ENCODE results near the gene SRGAP2C.
"Not testable (repeated sequence)": the region's sequence is repeated elsewhere in the genome, so short reads cannot be mapped to it uniquely, and the experiment has no call there.

Gene SRGAP2C

DNA sequence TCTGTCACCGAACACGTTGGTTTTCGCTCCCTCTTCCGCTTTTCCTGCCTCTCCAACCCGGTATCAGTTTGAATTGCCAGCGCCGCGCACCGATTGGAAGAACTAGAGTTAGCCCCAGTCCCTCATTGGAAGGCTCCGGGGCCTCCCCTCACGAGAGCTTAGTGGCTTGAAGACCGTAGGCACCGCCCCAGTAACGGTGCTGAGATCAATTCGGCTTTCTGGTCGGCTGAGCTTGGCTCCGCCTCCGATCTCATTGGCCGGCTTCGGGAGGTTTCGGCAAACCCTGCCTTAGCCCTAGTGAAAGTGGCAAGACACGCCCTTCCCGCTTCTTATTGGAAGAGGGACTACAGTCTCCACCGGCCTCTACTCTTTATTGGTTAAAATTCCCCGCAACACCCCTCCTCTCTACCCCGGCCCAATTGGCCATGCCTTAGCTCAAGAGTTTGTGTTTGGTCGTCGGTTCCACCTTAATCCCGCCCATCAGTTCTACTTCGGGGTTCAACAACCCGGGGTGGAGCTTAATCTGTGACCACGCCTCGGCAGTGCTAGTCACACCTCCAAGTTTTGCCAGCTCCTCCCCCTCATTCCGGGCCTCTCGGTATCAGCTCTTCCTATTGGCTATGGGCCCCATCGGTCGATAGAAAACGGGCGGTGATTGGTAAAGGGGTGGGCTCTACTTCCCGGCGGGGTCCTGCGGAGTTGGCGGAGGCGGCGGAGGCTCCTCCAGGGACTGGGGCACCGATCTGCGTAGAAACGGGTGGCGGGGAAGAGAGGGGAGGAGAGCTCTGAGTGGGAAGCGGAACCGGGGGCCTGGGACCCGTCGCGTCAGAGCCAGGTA lies at the start of gene SRGAP2C, which contains the start of gene FAM72B:
TSS of gene SRGAP2C (plus strand) at position 686 of the 838 bp plus-strand sequence. CDS start 2,472 bp downstream, outside the sequence.
TSS of gene FAM72B (minus strand) at position 51 of the 838 bp plus-strand sequence. CDS start 851 bp downstream, outside the sequence.
- DNase-seq: peak; percentile 95 to 99 (median 97)

DNA sequence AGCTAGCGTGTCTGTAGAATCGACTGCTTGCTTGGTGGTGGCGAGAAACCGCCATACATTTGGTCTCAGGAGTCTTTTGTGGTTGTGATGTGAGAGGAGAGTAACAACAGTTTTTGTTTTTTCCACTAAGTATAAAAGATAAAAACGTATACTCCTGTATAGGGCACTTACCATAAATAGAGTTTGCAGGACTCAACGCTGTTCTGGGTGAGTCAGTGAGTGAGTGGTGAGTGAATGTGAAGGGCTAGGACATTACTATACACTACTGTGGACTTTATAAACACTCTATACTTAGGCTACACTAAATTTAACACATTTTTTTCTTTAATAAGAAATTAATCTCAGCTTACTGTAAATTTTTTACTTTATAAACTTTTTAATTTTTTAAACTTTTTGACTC lies 44.4 kb upstream of the SRGAP2C start:
- not testable (repeated sequence) for DNase-seq

DNA sequence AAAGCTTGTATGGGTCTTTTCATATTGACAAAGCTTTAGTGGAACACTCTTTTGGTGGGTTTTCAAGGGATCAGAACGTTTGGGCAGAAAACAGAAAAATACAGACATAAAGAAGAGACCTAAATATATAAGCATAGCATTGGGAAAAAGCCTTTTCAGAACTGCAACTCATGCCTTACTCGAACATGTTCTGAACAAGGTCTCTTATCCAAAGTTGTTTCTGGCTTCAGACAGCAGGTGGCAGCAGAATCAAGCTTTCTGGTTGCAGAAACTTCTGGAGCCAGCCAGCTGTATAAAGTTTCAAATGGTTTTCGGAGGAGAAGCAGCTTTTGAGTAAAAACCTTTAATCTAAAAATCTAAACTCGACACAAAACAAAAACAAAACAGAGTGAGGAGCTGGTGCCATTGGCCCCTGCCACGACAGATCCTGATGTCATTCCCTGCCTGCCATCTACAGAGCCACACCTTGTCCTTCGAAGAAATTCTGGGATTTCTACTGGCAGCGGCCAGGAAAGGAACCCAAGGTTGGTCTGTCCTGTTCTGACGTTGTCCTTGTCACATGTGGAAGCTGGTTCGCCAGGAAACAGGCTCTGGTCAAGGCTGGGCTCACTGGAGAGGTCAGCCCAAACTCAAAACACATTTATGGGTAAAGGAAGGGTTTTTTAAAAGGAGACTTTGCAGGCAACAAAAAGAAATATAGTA lies 36.1 kb upstream of the SRGAP2C start:
- DNase-seq: not testable (repeated sequence)

DNA sequence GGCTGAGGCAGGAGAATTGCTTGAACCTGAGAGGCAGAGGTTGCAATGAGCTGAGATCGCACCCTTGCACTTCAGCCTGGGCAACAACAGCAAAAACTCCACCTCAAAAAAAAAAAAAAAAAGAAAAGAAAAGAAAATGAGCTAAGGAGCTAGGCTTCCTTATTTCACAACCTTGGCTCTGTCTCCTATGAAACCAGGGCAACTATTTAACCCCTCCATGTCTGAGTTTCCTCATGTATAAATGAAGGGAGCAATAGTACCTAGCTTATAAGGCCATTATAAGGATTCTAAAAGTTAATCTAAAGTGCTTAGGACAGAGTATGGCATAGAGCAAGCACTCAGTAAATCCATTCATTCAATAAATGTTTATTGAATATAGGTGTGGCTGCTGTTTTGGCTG lies 33.5 kb upstream of the SRGAP2C start:
- DNase-seq: not testable (repeated sequence)

DNA sequence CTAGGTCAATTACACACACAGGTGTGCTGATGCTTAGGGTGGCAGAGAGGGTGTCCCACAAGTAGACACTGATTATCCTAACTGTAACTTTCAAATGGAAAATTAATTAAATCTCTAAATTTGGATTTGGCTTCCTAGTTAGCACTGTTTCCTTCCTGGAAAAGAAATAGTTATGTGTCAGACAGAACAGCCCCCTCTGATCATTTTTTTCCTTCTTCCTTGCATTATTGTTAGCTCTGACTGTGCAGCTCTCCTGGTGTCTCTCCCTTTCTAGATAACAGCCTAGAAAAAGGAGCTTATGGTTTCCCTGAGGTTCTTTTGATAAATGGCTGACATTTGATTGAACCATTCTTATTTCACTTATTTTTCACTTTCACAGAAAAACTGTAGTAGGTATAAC lies 32.0 kb upstream of the SRGAP2C start:
- DNase-seq: not testable (repeated sequence)

DNA sequence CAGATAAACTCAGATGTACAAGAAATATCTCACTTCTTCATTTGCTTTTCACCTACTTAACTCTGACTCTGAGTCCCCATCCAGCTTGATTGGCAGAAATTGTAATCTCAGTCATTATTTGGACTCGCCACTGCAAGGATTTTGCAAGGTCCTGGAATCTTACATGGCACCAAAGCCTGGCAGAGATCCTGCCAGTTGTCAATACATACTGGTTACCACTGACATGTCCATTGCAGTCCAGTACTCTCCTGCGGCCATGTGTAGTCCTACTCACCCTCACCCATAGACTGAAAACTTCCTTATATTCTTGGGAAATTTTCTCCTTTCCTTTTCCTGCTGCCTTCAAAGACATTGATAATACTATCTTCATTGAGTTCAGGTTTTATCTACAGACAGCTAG lies 30.0 kb upstream of the SRGAP2C start:
- DNase-seq: not testable (repeated sequence)

- DNase-seq: peak; percentile 16 to 37 (median 35)
These were observed 29.0 kb upstream of the SRGAP2C start for GRCh38 chr1:121155671-121156358.

DNA sequence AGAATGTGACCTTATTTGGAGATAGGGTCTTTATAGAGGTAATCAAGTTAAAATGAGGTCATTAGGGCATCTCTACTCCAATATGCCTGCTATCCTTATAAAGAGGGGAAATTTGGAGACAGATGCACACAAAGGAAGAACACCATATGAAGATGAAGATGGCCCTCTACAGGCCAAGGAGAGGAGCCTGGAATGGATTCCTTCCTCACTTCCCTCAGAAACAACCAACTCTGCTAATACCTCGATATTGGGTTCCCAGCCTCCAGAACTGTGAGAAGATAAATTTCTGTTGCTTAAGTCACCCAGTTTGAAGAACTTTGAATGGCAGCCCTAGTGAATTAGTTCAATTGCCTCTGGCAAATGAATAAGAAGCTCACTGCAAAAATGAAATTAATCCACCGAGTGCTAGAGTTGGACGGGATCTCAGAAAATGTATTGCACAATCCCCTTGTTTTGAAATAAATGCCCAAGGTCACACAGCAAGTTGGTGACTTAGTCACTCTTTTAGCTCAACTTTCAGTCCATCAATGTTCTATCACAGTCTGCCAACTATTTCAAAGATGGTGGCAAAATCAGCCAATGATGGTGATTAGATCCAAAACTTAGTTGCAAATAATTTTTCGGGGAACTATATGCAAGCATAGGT lies 27.7 kb upstream of the SRGAP2C start:
- DNase-seq: not testable (repeated sequence)

DNA sequence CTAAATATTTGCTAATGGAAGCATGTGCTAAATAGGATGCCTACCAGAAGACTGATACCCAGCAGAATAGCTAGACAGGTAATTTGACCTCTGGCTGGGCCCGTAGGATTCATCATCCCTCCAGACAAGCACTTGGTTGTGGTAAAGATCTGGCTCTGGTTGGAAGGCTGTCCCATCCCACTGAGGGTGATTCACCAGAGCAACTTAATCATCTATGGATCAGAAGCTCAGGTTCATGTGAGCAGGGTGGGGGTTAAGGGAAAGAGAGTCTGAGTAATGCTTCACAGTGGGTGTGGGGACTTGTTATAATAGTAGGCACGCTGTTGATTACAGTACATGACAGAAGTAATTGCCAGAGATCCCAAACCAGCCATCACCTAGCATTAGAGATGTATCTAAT lies 27.2 kb upstream of the SRGAP2C start:
- DNase-seq: not testable (repeated sequence)

GRCh38 chr1:121160118-121160517 lies 24.7 kb upstream of the SRGAP2C start:
- DNase-seq: peak in 2 of 3 donors; percentile 0 to 17

GRCh38 chr1:121161199-121161901 lies 23.4 kb upstream of the SRGAP2C start:
- not testable (repeated sequence) for DNase-seq

DNA sequence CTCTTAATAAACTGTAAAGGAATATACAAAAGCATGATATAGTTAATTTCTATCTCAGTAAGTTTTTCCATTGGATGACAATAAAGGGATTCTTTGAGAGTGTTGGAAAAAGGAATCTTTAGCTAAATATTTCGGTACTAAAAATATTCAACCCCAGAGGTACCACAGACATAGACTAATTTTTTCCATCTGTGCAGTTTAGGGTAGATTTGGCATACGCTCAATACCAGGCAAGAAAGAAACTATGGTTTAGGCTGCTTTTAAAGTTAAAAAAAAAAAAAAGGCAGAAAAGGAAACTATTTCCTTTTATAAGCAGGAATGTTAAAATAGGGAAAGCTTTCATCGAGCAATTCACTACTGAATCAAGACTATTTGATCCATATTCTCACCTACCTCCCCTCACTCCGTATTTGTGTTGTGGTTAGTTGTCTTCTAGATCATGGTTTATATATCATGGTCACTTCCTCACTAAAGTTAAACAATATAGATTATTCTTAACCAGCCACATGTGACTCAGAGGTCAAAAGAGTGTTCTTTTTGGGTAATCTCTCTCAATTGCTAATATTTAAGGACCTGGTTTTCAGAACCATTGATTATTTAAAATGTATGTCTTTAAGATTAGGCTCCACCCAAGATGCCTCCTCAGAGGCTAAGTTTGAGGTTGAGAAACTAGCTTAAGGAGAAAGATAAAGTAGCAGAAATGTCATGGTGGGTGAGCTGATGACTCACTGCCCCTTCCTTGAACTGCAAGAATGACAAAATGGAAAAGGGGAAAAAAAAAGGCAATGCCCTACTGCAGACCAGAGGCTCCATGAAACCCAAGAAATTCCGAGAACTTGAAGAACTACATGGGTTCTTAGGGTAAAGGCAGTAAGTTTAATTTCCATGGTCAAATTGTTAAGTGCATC lies 20.7 kb upstream of the SRGAP2C start:
- DNase-seq: peak; percentile 53 to 78 (median 68)

- DNase-seq: peak; percentile 5 to 17 (median 11)
These were observed 19.5 kb upstream of the SRGAP2C start for GRCh38 chr1:121165296-121165695.

DNA sequence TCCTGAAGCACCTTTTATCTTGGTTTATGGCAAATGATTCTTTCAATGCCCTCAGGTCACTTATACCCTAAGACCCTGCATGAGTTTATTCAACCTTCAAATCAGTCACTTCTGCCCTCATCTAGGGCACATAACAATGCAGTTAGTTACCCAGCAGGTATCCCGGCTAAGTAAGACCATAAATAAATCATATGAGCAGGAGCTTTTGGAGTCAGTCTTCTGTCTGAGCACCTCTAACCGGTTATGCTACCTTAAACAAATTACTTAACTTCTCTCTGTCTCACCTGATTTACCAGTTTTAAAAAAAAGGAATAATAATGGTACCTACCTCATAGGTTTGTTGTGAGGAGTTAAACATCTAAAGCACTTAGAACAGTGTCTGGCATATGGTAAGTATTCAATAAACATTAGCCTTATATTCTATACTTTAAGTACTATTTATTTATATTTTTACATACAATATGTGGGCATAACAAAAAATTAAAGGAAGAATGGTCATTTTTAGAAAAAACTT lies 17.5 kb upstream of the SRGAP2C start:
- DNase-seq: not testable (repeated sequence)

DNA sequence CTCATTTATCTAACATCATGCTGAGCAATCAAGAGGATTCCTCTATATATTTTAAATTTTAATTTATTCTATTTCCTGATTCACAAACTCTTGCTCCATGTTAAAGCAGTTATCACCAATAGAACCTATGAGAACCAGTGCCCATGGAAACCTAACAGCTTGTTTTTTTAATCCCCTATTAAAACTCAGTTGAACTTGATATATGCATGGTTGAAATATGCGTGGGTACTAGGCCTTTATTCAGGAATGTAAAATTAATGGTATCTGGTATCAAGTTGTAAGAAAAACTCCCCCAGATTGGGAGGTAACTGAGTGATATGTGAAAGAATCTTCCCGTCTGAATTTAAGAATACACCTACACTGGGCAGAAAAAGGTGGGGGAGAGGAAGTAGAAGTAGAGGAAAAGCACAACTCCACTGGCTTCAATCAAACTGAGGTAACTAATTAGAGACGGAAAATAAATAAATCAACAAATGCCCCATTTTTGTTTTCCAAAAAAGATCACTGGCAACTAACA lies 16.6 kb upstream of the SRGAP2C start:
- not testable (repeated sequence) for DNase-seq

GRCh38 chr1:121176649-121177048 lies 8.1 kb upstream of the SRGAP2C start:
- DNase-seq: not testable (repeated sequence)

GRCh38 chr1:121178197-121178596 lies 6.6 kb upstream of the SRGAP2C start:
- DNase-seq: not testable (repeated sequence)

DNA sequence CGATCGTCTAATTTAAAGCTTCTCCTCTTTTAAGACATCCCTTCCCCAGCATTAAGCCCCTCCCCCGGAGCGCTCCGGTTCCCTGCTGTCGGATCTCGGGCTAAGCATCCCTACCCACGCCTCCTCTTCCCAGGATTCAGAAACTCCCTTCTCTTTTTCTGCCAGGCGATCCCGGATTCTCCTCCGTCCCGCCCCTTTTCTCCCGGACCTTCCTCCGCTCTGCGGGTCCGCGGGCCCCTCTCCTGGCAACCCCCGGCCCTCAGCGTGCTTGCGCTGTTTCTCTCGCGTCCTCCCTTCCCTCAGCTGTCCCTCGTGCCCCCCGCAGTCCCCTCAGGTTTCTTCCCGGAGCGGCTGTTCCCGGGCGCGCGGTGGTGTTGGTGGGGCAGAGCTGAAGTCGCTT lies 908 bp upstream of the SRGAP2C start:
- not testable (repeated sequence) for DNase-seq

GRCh38 chr1:121185140-121185708 lies 449 bp downstream of the SRGAP2C start:
- DNase-seq: not testable (repeated sequence)

DNA sequence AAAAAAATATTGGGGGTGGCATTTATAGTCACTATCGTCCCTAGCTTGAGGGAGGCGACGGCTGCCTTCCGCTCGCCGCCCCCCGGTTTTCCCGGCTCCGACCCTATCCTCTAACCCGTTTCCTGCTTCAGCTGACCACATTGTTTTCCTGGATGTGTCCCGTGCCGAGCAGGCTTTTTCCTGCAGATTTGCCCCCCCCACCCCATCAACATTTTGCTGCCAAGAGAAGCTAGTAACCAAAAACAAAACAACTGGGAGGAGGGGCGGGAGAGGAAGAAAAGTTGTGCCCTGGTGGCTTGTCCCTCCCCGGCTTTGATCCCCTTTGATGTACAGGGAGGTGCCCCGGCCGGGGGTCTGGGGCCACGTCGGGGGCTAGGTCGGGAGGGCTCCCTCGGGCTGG lies 1.4 kb downstream of the SRGAP2C start:
- DNase-seq: not testable (repeated sequence)
